GM19023 (cell line): ENCODE results near the gene RAB26.

Experiments
- ATAC-seq: cut with Tn5 transposase; IDR thresholded peaks from one replicate; pipeline ENCODE4 v1.9.1; 2021; ENCODE audit warnings: mild to moderate bottlenecking, moderate library complexity; ENCODE audit not compliant: unreplicated experiment

The RAB26 gene

GRCh38 chr16:2178321-2179106, 30.1 kb downstream of the RAB26 start:
- ATAC-seq: no peak

GRCh38 chr16:2179107-2179501, 30.7 kb downstream of the RAB26 start:
- no peak for ATAC-seq

GRCh38 chr16:2179576-2179975, 31.2 kb downstream of the RAB26 start:
- no peak for ATAC-seq

GRCh38 chr16:2180461-2180860, 32.0 kb downstream of the RAB26 start:
- ATAC-seq: no peak

GRCh38 chr16:2180962-2181923, 32.8 kb downstream of the RAB26 start:
- ATAC-seq: no peak

GRCh38 chr16:2181952-2182351, 33.5 kb downstream of the RAB26 start:
- ATAC-seq: no peak

- ATAC-seq: no peak
Measured at GRCh38 chr16:2183671-2184070, 35.2 kb downstream of the RAB26 start.

GRCh38 chr16:2184346-2184745, 35.9 kb downstream of the RAB26 start:
- ATAC-seq: no peak

- ATAC-seq: no peak
Measured at GRCh38 chr16:2184962-2185361, 36.5 kb downstream of the RAB26 start.

- no peak for ATAC-seq
Measured at GRCh38 chr16:2186064-2186463, 37.6 kb downstream of the RAB26 start.

GRCh38 chr16:2186505-2186904, 38.1 kb downstream of the RAB26 start:
- ATAC-seq: no peak

- ATAC-seq: no peak
Measured at GRCh38 chr16:2187212-2187611, 38.8 kb downstream of the RAB26 start.

GRCh38 chr16:2188395-2188794, 40.0 kb downstream of the RAB26 start:
- ATAC-seq: no peak

- no peak for ATAC-seq
Measured at GRCh38 chr16:2189252-2189893, 40.9 kb downstream of the RAB26 start.

- no peak for ATAC-seq
Measured at GRCh38 chr16:2190002-2190658, 41.7 kb downstream of the RAB26 start.

GRCh38 chr16:2190659-2191445, 42.4 kb downstream of the RAB26 start:
- no peak for ATAC-seq

- no peak for ATAC-seq
Measured at GRCh38 chr16:2191446-2191706, 43.0 kb downstream of the RAB26 start.

- no peak for ATAC-seq
Measured at GRCh38 chr16:2194166-2194834, 45.9 kb downstream of the RAB26 start.

- ATAC-seq: no peak
Measured at GRCh38 chr16:2194852-2195321, 46.5 kb downstream of the RAB26 start.
